Activated T-cell treated with anti-CD3 and anti-CD28 coated beads, Interleukin-2, amount 50 U/mL, for 1 hour (primary cell): Measurements from ENCODE around the gene IPP.
"Not testable (repeated sequence)": the region's sequence is repeated elsewhere in the genome, so short reads cannot be mapped to it uniquely, and the experiment has no call there.

ENCODE experiments used
- DNase-seq: peaks from one replicate; pipeline ENCODE4 v3.0.0-alpha.2; 2020

IPP gene

DNA sequence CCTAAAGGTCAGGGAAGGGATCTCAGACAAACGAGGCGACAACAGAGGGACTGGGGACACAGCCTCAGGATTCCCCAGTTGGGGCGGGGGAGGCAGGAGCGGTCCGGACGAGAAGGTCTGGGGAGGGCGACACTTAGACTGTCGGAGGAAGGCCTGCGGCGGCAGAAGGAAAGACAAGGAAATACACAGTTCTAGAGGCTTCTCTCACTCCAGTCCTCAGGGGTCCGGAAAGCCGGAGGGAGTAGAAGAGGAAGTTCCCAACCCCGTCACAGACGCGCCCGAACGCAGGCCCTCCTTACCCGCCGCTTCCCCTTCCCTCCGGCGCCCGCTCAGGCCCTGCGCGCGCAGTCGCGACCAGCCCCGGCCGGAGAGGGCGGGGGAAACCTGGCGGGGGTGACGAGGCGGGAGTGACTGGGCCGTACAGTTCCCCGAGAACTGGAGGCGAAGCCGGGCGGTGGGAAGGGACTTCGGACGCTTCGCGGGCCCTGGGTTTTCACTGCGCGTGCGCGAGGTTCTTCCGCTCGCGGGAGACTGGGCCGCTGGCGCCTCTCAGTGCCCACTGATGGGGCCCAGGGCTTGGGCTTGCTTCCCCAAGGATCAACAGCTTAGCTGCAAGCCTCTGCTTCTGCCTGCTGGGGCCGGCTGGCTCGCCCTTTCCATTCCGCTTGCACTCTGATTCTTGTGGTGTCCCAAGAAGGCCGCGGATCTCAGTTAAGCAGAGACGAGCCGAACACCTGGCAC is at the start of gene IPP:
IPP (minus strand) TSS at position 356 of the 741 bp plus-strand sequence. CDS start 4,242 bp downstream, outside the sequence.
- peak; percentile 90 for DNase-seq

DNA sequence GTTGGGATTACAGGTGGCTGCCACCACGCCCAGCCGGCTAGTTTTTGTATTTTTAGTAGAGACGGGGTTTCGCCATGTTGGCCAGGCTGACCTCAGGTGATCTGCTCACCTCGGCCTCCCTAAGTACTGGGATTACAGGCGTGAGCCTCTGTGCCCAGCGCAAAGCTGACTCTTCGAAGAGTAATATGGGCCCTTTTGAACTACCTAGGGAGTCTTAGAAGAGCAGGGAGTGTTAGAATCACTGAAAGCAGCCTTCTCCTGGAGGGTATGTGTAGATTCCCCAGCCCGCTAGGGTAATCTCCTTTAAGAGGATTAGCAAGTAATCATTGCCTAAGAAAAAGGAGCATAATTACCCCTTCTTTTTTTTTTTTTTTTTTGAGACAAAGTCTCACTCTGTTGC is 46.5 kb upstream of the IPP start:
- no peak for DNase-seq

DNA sequence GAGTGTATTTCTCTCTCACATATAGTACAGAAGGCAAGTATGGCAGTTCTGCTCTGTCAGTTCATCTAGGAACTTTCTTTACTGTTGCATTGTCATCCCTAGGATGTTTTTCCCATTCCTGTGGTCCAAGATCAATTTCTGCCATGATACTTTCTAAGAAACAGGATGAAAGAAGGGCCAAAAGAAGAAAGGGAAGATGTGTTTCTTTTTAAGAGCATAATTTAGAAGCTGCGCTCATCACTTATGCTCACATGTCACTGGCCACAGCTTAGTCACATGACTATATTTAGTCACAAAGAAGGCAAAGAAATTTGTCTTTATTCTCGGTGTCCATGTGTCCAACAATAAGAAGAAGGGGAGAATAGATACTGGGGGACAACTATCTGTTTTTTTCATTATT is 45.9 kb upstream of the IPP start:
- no peak for DNase-seq

DNA sequence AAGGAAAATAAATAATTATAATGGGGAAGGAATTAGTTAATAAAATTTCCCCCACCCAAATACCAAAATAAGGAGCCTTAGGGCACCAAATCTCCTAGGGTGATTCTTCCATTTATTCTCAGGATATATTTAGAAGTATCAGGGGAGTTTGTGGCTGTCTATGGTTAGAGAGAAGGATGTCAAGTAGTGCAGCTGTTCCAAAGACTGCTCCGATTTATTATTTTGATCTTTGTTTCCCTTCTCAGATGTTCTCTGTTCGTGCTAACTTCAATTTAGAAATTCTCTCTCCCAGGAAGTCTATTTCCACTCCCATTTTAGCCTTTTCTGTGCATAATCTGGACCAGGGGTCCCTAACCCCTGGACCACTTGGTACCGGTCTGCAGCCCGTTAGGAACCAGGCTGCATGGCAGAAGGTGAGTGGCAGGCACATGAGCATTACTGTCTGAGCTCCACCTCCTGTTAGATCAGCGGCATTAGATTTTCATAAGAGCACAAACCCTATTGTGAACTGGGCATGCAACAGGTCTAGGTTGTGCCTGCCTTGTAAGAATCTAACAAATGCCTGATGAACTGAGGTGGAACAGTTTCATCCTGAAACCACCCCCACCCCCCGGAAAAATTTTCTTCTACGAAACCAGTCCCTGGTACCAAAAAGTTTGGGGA is 43.6 kb upstream of the IPP start:
- no peak for DNase-seq

DNA sequence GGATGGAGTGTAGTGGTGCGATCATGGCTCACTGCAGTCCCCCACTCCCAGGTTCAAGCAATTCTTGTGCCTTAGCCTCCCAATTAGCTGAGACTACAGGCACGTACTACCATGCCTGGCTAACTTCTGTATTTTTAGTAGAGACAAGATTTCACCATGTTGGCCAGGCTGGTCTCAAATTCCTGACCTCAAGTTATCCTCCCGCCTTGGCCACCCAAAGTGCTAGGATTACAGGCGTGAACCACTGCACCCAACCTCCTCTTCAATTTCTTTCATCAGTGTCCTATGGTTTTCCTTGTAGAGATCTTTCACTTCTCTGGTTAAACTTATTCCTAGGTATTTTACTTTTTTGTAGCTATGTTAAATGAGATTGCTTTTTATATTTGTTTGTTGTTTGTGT is 42.3 kb upstream of the IPP start:
- DNase-seq = no peak

DNA sequence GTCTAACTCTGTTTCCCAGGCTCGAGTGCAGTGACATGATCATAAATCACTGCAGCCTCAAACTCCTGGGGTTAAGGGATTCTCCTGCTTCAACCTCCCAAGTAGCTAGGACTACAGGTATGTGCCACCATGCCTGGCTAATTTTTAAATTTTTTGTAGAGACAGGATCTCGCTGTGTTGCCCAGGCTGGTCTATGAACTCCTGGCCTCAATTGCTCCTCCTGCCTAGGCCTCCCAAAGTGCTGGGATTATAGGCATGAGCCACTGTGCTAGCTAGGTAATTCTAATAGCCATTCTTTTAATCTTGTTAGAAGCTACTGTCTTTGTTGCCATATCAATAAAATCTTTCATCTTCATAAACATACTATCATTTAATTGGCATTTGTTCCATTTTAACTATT is 39.1 kb upstream of the IPP start:
- no peak for DNase-seq

DNA sequence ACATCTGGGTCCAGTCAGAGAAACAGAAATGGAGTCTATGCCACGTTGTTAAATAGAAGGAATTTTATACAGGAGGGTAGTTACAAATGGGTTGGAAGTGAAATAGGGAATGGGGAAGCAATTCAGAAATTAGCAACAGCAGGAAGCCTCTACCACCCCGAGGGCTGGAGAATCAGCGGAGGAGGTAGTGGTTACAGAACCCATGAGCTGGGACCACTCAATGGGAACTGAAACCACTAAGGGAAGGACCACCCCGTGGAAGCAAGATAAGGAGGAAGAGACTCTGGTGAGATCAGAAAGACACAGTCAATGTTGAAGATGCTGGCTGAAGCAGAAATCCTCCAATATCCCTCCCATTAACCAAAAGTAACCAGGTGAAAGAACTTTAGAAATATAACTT is 37.5 kb upstream of the IPP start:
- no peak for DNase-seq

DNA sequence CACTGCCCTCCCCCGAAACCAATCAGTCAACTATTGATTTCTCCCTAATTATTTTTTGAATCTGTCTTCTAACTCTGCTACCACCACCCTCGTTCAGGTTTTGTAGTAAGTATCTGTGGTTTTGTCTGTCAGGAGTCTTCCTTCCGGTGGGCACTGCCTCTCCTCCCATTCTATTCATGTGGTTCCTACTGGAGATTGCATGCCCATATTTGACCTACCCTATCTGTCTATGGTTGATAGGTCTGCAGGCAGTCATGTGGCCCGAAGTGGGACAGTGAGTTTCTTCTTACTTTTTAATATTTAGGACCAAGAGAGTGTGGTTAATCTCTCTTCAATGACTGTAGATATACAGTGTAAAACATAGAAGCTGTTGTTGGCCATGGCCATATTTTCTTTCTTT is 35.1 kb upstream of the IPP start:
- DNase-seq = peak; percentile 19

DNA sequence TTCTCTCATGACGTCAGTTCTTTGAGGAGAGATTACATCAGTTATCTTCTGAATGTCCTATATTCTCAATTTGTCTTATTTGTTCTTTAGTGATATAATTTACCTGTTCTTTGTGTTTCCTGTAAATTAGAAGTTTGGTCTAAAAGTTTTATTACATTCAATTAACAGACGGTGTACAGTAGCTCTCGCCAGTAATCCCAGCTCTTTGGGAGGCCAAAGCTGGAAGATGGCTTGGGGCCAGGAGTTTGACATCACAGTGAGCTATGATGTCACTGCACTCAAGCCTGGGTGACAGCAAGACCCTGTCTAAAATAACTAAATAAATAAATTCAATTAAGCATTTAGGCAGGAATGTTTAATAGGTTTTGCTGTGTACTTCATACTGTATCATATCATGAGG is 25.3 kb upstream of the IPP start:
- no peak for DNase-seq

DNA sequence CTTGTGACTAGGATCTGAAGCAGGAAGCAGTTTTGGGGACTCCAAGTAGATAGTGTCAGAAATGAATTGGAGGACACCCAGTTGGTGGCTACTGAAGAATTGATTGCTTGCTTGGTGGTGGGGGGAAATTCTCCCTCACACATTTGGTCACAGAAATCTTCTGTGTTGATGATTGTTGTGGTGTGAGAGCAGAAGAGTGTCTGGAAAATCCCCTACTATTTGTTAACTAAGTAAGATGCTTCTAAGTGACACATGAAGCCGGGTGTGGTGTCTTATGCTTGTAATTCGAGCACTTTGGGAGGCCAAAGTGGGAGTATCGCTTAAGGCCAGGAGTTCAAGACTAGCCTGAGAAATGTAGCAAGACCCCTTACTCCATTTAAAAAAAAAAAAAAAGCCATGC is 22.5 kb upstream of the IPP start:
- DNase-seq = no peak

DNA sequence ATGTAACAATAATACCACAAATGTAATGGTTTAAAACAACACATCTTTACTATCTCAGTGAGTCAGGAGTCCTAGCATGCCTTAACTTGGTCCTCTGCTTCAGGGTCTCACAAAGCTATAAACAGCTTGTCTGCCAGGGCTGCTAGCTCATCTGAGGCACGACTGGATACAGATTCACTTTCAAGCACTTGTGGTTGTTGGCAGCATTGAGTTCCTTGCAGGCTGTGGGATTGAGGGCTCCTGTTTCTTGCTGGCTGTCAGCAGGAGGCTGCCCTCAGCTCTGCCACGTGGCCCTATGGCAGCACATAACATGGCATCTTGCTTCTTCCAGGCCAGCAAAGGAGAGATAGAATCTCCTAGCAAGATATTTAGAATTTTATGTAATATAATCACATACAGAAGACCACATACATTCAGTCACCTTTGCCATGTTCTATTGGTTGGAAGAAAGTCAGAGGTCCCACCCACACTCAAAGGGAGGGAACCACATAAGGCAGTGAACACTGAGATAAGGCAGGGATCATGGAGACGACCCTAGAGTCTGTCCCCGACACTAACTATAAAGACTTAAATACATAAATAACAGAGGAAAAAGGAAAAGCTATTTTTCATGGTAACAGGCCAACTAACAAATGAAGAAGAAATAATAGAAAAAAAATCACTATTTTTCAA is 18.9 kb upstream of the IPP start:
- no peak for DNase-seq

DNA sequence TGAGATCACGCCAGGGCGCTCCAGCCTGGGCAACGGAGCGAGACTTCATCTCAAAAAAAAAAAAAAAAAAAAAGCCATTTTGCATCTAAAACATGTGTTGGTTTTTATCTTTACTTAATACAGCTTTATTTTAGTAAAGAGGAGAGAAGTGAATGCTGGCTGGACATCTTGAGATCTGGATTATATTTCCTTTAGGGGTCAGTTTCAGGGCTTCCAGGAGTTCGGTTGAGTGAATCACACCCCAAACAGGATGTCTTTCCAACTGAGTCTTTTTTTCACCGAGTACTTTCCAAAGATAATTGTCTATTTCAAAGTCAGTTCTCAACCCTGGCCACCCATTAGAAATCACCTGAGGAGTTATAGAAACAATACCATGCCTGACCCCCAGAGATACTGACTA is 16.6 kb upstream of the IPP start:
- no peak for DNase-seq

DNA sequence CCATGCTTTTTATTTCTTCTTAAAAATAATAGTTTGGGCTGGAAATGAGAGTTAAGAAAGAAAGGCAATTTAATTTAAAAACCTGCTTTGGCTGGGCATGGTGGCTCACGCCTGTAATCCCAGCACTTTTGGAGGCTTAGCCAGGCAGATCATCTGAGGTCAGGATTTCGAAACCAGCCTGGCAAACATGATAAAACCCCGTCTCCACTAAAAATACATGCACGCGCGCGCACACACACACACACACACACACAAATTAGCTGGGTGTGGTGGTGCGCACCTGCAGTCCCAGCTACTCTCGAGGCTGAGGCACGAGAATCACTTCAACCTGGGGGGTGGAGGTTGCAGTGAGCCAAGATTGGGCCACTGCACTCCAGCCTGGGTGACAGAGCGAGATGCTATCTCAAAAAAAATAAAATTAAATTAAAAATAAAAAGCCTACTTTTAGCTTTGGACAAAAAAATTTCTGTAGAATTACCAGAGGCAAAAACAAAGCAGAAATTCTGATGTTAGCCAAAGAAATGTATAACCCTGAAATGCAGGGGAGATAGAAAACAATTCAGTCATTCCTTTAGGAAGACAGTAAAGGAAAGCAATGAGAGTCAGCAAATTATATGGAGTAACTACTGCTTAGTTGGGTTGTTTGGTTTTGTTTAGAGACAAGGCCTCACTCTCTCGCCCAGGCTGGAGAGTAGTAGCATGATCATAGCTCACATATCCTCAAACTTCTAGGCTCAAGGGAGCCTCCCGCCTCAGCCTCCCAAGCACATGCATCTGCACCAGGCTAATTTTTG is 15.7 kb upstream of the IPP start:
- no peak for DNase-seq

DNA sequence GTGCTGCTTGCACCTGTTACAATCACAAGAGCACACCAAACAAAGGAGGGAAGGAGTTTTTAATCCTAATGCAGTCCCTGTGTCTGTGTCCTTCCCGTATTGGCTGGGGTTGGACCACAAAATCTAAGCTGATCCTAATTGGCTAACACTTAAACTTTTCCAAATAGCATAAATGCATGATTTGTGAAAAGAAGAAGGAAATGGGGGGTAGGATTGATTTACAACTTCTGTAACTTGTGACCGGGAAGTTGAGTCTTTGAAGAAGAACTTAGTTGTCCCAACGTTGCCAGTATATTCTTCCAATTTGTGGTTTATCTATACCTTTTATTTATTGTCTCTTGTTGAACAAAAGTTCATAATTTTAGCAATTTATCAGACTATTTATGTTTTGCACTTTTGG is 11.8 kb upstream of the IPP start:
- no peak for DNase-seq

DNA sequence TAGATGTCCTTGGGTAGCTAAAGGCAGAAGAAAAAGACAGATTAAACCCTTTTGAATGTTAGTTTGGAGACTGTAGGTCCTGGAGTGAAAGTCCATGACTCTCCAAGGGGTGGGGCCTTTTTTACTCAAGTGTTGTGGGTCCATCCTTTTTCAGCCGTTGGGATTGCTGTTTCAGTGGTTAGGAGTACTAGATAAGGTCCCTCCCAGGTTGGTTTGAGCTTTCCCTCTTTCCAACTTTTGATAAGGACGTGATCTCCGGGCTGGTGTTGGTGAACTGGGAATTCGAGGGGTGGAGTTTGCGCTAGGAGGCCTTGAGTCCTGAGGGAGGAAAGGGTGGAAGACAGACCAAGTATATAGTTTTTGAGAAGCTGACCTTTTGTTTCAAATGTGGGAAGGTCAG is 5.2 kb upstream of the IPP start:
- no peak for DNase-seq

DNA sequence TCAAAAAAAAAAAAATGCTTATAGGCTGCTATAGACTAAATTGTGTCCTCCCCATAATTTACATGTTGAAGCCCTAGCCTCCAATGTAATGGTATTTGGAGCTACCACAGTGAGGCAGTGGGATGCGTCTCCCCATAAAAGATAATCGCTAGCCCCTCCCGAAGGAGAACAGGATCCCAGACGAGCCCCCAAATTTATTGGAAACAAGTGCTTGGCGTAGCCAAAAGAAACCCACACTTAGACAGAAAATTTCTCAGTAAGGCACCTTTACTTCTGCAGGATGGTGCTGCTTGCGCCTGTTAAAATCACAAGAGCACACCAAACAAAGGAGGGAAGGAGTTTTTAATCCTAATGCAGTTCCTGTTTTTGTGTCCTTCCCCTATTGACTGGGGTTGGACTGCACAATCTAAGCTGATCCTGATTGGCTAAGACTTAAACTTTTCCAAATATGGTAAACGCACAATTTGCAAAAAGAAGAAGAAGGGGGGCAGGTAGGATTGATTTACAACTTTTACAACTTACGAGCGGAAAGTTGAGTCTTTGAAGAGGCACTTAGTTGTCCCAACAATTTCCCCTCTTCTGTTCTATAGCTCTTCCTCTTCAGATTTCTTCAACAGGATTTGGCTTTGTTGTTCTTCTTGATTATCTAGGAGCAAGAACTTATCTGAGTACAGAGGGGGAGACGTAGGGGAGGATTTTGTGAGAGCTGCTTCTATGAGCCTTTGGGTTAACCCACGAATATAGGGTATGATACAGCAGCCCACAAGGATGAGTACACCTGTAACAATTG is 3.0 kb upstream of the IPP start:
- DNase-seq = no peak

DNA sequence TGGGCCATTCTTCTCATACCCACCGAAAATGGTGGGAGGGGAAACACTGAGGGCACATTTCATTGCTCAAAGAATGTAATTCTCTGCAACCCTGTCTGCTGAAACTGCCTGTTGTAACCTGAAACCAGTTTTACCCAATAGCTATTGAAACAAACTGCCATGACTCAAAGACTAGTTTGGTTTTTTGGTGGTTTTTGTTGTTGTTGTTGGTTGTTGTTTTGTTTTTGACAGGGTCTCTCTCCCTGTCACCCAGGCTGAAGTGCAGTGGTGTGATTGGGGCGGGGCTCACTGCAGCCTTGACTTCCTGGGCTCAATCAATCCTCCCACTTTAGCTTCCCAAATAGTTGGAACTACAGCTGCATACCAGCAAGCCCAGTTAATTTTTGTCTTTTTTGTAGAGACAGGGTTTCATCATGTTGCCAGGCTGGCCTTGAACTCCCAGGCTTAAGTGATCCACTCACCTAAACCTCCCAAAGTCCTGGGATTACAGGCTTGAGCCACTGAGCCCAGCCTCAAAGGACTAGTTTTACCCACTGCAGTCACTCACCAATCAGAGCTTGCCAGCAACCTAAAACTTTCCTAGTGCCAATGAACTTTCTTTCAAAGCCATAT is 2.1 kb upstream of the IPP start:
- DNase-seq = no peak

DNA sequence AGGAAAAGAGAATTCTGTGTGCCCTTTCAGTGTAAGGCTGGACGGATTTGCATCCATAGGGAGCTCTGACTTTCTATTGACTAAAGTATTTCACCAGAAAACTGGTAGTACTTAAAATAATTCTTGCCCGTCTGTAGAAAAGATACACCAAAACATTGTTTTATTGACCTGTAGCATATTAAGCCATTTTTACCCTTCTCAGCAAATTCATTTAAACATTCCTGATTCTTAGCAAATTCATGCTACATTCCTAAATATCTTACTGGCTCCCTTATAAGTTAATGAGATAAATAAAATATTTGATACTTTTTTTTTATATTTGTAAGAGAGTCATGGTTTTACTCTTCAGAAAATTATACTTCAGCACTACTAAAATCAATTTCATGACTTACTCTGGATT is 1.6 kb upstream of the IPP start:
- no peak for DNase-seq

DNA sequence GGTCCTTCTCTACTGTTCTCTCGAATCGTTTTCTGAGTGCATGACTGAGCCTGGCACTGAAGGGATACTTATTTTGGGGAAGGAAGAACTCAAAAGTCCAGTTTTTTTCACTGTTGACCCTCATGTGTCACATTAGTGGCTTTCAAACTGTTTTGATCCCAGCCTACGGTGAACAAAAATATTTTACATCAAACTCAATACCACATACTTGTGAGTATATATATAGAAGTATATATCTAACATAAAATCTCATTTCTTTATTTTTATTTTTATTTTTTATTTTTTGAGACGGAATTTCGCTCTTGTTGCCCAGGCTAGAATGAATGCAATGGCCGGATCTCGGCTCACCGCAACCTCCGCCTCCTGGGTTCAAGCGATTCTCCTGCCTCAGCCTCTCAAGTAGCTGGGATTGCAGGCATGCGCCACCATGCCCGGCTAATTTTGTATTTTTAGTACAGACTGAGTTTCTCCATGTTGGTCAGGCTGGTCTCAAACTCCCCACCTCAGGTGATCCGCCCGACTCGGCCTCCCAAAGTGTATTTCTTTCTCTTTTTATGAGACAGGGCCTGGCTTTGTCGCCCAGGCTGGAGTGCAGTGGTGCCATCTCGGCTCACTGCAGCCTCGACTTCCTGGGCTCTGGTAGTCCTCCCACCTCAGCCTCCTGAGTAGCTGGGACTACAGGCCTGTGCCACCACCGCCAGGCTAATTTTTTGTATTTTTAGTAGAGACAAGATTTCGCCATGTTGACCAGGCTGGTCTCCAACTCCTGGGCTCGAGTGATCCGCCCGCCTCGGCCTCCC is 786 bp upstream of the IPP start:
- DNase-seq = not testable (repeated sequence)

DNA sequence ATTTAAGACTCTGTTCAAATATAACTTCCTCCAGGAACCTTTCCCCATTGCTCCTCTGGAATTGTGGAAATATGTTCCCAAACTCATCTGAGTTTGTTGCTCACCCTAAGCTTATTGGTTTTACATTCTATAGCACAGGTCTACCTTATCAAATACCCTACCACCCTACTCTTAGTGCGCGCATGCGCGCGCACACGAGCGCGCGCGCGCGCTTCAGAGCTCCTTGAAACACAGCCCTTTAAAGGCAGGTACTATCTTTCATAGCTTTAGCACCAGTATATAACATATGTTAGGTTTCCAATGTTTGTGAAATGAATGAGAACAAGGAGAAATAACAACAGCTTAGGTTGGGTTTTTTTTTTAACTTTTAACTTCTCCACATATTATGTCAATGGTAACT is 3.5 kb downstream of the IPP start:
- DNase-seq = no peak

DNA sequence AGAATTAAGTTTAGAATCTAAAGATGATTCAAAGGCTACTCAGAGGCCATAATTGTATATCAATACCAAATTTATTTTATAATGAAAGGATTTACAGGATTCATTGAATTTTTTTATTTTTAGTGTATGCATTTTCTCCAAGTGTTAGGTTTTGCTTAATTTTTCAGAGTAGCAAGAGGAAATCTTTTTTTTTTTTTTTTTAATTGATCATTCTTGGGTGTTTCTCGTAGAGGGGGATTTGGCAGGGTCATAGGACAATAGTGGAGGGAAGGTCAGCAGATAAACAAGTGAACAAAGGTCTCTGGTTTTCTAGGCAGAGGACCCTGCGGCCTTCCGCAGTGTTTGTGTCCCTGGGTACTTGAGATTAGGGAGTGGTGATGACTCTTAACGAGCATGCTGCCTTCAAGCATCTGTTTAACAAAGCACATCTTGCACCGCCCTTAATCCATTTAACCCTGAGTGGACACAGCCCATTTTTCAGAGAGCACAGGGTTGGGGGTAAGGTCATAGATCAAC is 10.8 kb downstream of the IPP start:
- DNase-seq = not testable (repeated sequence)
